ENCODE data around the gene NEK7.
"Not testable (repeated sequence)": the region's sequence is repeated elsewhere in the genome, so short reads cannot be mapped to it uniquely, and the experiment has no call there.

NEK7 gene

DNA sequence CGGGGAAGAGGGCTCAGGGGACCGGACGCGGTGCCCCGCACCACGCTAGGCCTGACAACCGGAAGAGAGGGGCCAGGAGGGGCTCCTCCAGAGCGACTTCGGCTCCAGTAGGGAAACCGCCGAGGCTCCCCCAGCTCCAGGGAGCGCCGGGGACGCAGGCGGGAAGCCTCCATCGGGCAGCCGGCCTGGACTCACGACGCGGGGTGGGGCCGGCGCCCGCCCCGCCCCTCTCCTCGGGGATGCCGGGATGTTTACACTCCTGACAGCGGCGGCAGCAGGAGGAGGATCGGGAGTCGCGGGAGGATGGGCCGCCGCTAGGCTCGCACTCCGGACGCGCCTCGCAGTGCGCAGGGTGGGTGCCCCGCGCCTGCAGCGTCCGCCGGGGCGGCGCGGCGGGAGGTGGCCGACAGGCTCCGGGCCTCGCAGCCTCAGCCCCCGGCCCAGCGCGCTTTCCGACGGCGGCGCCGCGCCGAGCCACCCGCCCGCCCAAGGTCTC, at the start of gene NEK7:
Gene NEK7 (plus strand): TSS at position 254 of the 496 bp plus-strand sequence. CDS start 75,583 bp downstream, outside the sequence.
- in situ Hi-C loops (cut with HindIII; ENCODE audit: low sequenced_read_pairs): no loop called here

DNA sequence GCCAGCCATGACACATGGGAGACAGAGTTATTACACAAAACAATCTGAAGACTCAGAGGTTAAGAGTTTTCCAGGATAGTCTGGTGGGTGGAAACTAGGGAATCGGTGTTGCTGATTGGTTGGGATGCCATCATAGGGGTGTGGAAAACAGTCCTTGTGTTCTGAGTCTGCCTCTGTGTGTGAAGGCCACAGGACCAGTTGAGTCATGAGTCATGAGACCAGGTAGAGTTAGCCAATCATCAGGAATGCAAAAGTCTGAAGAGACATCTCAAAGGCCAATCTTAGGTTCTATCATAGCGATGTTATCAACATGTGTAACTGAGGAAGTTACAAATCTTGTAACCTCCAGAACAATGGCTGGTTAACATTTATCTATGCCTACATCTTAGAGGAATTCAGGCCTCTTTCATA, 49.7 kb upstream of the NEK7 start:
- in situ Hi-C loops (cut with HindIII; ENCODE audit: low sequenced_read_pairs): no loop called here

DNA sequence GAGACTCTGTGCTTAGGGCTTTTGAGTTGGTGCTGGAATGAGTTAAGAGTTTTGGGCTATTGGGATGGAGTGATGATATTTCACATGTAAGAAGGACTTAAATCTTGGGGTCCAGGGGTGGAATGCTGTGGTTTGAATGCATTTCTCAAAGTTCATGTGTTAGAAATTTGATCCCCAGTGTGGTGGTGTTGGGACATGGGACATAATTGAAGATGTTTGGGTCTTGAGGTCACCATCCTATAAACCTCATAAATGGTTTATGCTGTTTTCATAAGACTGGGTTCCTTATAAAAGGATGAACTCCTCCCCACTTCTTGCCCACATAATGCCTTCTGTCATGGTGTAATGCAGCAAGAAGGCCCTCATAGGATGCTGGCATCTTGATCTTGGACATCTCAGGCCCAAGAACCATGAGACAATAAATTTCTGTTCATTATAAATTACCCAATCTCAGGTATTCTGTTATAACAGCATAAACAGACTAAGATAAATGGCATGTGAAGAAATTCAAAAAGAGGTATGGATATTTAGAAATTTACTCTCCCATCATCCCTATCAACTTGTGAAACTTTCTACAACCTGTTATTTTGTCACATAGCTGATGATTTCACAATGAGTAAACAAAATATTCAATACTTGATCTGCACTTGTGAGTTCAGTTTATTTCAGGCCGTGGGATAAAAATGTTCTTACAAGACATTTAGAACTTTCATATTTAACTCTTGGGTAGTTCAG, 48.0 kb upstream of the NEK7 start:
- in situ Hi-C loops (cut with HindIII; ENCODE audit: low sequenced_read_pairs): no loop called here

DNA sequence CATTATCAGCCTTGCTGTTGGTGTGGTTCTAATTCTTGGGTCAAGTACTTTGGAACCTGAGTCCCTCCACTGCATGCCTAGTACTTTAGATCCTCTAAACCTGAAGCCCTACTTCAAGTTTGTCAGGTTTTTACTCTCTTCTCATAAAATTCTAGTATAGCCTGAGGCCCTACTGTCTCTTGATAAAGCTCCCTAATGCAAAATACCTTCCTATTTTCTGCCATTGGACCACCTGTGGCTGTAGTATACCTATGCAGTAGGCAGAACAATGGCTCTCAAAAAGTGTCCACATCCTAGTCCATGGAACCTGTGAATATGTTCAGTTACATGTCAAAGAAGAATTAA, 47.5 kb upstream of the NEK7 start:
- in situ Hi-C loops (cut with HindIII; ENCODE audit: low sequenced_read_pairs): no loop called here

DNA sequence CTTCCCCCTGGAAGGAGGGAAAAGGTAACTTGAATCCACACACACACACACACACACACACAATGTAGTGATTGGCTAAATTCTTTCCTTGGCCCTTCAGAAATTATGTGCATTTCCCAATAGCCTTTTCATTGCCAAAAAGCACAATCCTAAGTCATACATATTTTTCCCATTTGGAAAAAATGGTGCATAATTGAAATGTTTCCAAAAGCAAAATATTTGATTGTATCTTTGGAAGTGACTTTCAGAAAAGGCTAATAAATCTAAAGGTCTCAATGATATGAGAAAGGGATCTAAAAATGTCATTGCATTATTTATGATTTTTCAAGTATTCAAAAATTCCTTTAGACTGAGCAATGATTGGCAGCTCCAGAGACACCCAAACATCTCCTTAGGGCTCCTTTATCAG, 43.5 kb upstream of the NEK7 start:
- in situ Hi-C loops (cut with HindIII; ENCODE audit: low sequenced_read_pairs): no loop called here

DNA sequence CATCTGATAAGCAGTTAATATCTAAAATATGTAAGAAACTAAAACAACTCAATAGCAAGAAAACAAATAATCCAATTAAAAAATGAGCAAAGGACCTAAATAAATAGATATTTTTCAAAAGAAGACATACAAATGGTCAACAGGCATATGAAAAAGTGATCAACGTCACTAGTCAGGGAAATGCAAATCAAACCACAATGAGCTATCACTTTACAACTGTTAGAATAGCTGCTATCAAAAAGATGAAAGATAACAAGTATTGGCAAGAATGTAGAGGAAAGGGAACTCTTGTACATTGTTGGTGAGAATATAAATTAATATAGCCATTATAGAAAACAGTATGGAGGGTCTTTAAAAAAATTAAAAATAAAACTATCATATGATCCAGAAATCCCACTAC, 40.7 kb upstream of the NEK7 start:
- in situ Hi-C loops (cut with HindIII; ENCODE audit: low sequenced_read_pairs): no loop called here

DNA sequence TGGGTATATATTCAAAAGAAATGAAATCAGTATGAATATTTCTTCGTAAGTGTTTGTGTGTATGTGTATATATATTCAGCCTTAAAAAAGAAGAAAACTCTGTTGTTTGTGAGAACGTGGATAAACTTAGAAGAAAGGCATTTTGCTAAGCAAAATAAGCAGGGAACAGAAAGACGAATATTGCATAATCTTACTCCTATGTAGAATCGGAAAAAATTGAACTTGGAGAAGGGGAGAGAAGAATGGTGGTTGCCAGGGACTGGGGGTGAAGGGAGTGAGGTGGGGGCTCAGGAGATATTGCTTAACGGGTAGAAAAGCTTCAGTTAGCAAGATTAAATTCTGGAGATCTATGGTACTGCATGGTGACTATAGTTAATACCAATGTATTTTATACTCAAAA, 40.3 kb upstream of the NEK7 start:
- in situ Hi-C loops (cut with HindIII; ENCODE audit: low sequenced_read_pairs): no loop called here

DNA sequence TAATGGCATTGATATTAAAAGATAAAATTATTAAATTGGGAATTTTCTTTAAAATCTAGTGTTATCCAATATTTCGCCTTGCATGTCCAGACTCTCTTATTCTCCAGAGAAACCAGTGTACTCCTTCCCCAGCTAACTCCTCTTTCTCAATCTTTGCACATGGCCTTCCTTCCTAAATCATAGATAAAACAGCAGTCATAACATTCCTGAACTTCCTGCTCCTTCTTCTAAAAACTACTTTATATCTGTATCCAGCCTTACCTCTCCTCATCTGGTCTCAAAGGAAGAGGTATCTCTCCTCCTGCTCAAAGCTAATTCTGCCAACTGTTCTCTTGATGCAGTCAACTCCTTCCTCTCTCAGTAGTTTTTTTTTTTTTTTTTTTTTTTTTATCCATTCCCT, 39.5 kb upstream of the NEK7 start:
- in situ Hi-C loops (cut with HindIII; ENCODE audit: low sequenced_read_pairs): no loop called here

DNA sequence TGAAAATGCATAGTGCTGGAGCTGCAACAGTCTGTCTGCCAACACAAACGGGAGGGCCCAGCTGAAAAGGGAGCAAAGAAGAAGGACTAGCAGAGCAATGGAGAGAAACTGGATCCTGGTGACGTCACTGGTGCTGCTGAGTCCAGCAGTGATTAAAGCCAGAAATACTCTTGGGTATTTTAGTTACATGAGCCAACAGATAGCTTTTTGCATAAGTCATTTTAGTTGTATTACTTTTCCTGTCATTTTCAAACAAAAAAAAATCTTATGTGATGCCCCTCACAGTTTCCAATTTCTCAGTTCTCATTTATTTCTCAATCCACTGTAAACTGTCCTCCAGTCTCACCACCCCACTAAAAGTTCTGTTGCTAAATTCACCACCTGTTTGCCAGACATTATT, 38.7 kb upstream of the NEK7 start:
- in situ Hi-C loops (cut with HindIII; ENCODE audit: low sequenced_read_pairs): no loop called here

DNA sequence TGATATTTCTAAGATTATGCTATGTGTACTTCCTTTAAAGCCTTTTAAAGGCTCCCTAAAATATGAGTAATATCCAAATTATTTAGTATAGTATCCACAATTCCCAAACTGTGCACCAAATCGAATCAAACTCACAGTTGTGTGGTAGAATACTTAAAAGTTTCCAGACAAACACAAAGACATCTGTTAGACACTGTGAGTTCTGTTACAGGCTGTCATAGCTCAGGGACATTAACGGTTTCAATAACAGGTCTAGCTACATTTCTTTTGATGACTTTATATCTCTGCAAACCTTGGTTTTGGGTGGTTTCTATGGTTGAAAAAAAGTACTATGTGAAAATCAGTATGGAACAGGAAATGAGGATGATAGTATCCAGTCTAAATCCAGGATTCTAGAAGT, 36.9 kb upstream of the NEK7 start:
- in situ Hi-C loops (cut with HindIII; ENCODE audit: low sequenced_read_pairs): no loop called here

DNA sequence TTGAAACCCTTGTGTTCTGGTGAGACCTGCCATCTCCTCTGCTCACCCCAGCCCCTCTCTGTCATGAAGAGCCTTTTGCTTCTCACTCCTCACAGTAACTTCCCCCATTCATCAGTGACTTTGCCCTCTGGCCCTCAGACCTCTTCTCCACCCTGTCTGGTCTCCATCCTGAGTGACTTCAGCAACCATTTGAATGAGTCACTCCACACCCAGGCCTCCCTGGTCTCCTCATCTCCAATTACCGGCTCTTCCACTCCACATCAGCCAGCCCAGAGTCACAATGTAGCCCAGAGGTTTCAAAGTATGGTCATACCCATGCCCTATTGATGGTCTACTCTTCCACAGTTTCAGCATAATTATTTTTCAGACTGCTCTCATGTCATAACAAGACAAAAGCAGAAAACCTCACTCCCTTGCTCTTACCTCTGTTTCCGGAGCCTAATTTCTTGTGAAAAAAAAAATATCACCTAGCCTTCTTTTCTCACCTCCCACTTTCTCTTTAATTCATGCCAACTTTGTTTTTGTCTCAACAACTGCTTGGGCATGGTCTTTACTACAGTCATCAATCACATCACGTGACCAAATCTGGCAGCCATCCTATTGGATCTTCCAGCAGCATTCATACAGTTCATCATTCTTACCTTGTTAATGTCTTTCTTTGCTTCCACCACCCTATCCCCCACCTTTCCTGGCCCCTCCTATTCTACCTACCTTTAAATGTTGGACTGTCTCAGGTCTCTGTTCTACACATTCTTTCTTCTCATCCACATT, 35.6 kb upstream of the NEK7 start:
- in situ Hi-C loops (cut with HindIII; ENCODE audit: low sequenced_read_pairs): no loop called here

DNA sequence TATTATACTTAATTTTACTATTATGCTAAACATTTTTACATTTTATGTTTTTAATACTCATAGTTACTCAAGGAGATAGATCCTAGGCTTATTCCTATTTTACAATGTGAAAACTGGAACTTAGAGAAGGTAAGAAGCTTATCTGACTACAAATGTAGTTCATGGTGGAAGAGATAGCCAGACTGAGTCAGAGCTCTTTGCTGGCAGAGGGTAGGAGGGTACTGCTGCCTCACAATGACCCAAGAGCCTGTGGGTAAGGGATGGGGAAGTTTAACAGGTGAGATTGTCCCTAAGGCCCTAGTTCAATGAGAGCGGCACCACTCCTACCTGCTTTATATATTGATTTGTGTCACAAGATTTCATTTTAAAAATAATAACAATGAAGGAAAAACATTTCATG, 34.1 kb upstream of the NEK7 start:
- in situ Hi-C loops (cut with HindIII; ENCODE audit: low sequenced_read_pairs): no loop called here

DNA sequence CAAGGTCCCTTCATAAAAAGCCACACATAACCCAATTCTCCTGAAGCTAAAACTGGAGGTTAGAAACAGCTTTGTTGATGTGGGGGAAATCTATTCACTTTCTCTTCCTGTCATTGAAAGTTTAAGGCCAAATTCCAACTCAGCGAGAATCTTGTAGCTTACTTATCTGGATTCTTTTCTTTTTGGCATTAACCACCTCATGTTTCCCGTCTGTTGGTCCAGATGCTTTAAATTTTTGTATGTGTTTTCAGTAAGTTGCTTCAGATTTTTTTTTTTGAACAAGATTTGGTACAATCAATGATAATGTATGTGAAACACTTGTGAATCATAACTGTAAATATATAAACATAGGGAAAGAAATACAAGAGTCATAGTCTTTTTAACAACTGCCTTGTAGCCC, 33.7 kb upstream of the NEK7 start:
- in situ Hi-C loops (cut with HindIII; ENCODE audit: low sequenced_read_pairs): no loop called here

DNA sequence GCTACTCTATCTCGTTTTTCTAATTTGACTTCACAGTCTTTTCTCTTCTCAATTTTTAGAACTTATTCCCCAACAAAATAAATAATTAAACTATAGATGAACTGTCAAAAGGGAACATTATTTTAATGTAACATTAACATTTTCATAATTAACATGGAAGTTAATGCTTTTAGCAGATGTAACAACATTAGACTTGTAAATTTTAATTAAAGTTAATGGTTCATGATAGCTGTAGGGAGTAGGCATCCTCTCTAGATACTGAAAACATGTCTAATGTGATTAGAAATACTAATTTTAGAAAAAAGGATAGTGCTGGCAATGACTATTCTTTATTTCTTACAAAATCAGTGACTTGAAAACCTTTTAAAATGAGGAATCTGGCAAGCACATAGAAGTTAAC, 32.1 kb upstream of the NEK7 start:
- in situ Hi-C loops (cut with HindIII; ENCODE audit: low sequenced_read_pairs): no loop called here

DNA sequence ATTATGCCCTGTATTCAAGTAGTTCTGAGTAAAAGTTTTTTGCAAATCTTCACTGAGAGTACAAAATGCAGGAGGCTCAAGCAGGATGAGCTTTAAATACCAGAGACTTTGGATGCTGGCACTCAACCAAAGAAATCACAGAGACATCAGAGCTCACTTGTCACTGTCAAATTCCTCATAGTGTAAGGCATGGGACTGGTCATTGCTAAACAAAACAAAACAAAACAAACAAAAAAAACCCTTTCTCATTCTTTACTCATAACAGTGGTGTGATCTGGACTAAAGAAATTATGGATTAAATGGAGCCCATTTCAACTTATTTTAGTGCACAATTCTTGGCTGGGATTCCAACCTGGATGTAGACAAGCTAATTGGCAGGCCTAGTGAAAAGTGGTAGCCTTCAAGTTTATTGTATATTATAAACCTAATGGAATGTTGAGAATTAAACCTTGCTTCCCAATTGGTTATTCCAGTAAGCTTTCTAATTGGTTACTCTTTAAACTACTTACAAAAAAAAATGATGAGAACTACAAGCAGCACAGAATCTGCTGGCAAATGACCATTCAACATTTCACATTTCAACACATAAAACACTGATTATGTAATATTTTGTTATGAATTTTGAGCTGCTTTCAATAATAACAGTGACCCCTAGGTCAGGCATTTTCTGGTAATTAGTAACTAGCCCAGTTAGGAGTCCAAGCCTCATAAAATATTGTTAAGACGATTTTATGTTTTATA, 30.6 kb upstream of the NEK7 start:
- in situ Hi-C loops (cut with HindIII; ENCODE audit: low sequenced_read_pairs): no loop called here

DNA sequence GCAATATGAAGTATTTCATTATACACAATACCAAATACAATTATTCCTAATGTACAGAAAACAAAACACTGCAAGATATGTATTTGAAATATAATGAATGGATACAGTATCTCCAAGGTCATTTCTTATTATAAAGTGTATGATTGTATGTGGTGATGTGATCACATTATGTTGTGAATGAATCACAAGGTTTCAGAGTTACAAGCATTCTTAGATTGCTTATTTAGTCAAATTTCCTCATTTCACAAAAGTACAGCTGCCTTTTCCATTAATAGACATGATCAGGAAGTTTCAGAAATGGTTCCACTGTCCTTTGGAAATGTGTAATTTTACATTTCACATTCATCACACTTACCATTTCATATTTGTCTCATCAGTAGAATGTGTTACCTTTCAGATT, 28.3 kb upstream of the NEK7 start:
- in situ Hi-C loops (cut with HindIII; ENCODE audit: low sequenced_read_pairs): no loop called here

DNA sequence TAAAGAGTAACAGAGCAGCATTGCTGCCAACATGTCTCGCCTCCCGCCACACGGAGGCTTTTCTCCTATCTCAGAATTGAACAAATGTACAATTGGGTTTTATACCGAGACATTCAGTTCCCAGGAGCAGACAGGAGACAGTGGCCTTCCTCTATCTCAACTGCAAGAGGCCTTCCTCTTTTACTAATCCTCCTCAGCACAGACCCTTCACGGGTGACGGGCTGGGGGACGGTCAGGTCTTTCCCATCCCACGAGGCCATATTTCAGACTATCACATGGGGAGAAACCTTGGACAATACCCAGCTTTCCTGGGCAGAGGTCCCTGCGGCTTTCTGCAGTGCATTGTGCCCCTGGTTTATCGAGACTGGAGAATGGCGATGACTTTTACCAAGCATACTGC, 26.7 kb upstream of the NEK7 start:
- in situ Hi-C loops (cut with HindIII; ENCODE audit: low sequenced_read_pairs): not testable (repeated sequence)

DNA sequence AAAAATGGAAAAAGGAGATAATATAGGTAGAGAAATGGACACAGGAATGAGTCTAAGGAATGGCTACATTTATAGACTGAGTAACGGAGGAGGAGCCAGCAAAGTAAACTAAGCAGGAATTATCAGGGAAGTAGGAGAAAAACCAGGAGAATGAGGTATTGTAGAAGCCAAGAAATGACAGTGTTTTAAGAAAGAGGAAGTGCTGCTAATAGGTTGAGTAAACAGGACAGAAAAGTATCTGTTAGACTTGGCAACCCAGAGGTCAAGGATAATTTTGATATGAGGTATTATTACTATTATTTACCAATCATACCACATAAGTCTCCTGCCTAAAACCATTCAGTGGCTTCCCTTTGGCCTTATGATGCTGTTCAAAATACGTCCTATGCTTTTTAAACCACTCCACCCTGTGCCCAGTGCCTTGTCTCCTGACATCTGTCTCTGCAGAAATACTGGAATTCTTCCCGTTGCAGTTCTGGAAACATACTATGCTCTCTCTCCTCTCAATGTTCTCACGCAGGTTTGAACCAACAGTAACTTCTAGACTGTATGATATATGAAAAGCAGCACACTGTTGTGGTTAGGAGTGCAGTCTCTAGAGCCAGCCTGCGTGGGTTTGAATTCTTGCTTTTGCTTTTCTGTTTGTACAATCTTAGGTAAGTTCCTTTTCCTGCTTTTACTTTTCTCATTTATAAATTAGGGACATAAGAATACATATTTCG, 24.6 kb upstream of the NEK7 start:
- in situ Hi-C loops (cut with HindIII; ENCODE audit: low sequenced_read_pairs): no loop called here

DNA sequence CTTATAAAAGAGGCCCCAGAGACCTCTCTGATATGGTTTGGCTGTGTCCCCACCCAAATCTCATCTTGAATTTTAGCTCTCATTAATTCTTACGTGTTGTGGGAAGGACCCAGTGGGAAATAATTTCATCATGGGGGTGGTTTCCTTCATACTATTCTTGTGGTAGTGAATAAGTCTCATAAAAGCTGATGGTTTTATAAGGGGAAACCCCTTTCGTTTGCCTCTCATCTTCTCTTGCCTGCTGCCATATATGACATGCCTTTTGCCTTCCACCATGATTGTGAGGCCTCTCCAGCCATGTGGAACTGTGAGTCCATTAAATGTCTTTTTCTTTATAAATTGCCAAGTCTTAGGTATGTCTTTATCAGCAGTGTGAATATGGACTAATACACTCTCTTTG, 22.5 kb upstream of the NEK7 start:
- in situ Hi-C loops (cut with HindIII; ENCODE audit: low sequenced_read_pairs): no loop called here

DNA sequence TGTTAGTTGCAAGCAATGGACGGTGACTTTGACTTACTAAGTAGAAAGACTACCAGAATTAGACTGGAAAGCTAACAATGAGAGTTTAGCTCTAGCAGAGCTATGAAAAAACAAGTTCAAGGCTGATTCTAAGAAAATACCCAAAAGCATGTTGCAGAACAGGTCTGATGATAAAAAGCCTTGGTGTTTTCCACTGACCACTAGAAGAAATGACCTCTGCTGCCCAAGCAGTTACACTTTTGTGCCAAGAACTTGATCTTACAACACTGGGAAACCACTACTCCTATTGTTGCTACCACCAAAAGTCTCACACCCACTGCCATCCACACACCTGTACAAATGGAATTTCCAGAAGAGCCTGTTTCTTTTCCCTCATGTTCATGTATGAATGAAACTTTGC, 21.4 kb upstream of the NEK7 start:
- in situ Hi-C loops (cut with HindIII; ENCODE audit: low sequenced_read_pairs): no loop called here

DNA sequence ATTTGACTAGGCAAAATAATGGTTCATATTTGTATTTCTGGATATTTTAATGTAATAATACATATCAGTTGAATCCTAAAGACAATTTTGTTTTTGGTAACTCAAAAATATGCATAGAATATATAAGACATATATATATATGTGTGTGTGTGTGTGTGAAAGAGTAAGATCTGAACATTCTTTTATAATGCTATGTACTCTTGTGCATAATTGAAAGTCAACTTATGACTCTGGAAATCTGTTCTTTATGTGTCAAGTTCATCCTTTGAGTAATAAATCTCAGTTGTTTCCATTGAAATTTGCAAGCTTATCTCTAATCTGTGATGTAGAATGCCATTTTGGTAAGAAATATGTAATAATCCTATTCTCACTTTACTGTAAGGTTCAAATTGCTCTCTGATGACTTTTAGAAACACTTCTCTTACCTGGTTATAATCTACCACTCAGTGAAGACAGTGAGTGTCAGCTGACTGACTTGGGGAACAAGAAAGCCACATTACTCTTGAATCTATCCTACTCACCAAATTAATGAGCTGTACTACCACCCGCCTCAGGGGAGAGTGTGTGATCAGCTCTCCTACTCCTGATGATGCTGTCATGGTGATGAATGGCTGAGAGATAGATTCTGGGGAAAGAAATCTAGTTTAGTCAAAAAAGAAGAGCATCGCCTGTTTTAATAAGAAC, 15.0 kb upstream of the NEK7 start:
- in situ Hi-C loops (cut with HindIII; ENCODE audit: low sequenced_read_pairs): no loop called here
